Trophoblast cell (in vitro differentiated cells and primary cell): ENCODE measurements around the gene CDR2L.

ENCODE experiments used
- DNase-seq, 2 donors: peaks; one replicate each; pipeline ENCODE4 v3.0.0-alpha.2; 2016
- H2AFZ ChIP-seq: 2 replicates; pipeline ENCODE4 v1.6.1; 2013; ENCODE audit warnings: low read length, moderate library complexity, mild to moderate bottlenecking; ENCODE audit not compliant: insufficient read depth, poor library complexity
- H2AK5ac ChIP-seq: 2 replicates; pipeline ENCODE4 v1.6.1; 2013; ENCODE audit warnings: mild to moderate bottlenecking, low read length
- H2BK120ac ChIP-seq: 2 replicates; pipeline ENCODE4 v1.6.1; 2013; ENCODE audit warnings: low read length, mild to moderate bottlenecking, moderate library complexity; ENCODE audit not compliant: insufficient read depth, poor library complexity
- H2BK12ac ChIP-seq: 2 replicates; pipeline ENCODE4 v1.6.1; 2013; ENCODE audit warnings: mild to moderate bottlenecking, low read length, moderate library complexity
- H2BK5ac ChIP-seq: 2 replicates; pipeline ENCODE4 v1.6.1; 2013; ENCODE audit warnings: low read length, low read depth, moderate library complexity, mild to moderate bottlenecking; ENCODE audit not compliant: poor library complexity
- H3K14ac ChIP-seq: 2 replicates; pipeline ENCODE4 v1.6.1; 2013; ENCODE audit warnings: mild to moderate bottlenecking, low read length
- H3K18ac ChIP-seq: 2 replicates; pipeline ENCODE4 v1.6.1; 2013; ENCODE audit warnings: mild to moderate bottlenecking, low read length
- H3K23ac ChIP-seq: 2 replicates; pipeline ENCODE4 v1.6.1; 2013; ENCODE audit warnings: low read length
- H3K27ac ChIP-seq: 2 replicates; pipeline ENCODE4 v1.5.1; 2013; ENCODE audit warnings: low read depth, mild to moderate bottlenecking, inconsistent platforms, low read length, moderate library complexity
- H3K27me3 ChIP-seq: 2 replicates; pipeline ENCODE4 v1.6.1; 2013; ENCODE audit warnings: inconsistent platforms, mild to moderate bottlenecking, low read length, moderate library complexity; ENCODE audit not compliant: insufficient read depth
- H3K36me3 ChIP-seq, 2 experiments: 1 replicate in 1 of 2; 2 replicates in 1 of 2; pipeline ENCODE4 v1.6.1; 2013; ENCODE audit warnings: low read length in 2 of 2, mild to moderate bottlenecking in 2 of 2, moderate library complexity in 1 of 2; ENCODE audit not compliant: insufficient read depth in 2 of 2, control insufficient read depth in 1 of 2
- H3K4ac ChIP-seq: 2 replicates; pipeline ENCODE4 v1.6.1; 2013; ENCODE audit warnings: low read depth, mild to moderate bottlenecking, low read length, moderate library complexity
- H3K4me1 ChIP-seq, 2 experiments: 1 replicate in 1 of 2; 2 replicates in 1 of 2; pipeline ENCODE4 v1.6.1; 2013; ENCODE audit warnings: low read length in 2 of 2, mild to moderate bottlenecking in 2 of 2, moderate library complexity in 1 of 2; ENCODE audit not compliant: insufficient read depth in 2 of 2, control insufficient read depth in 1 of 2
- H3K4me2 ChIP-seq: 2 replicates; pipeline ENCODE4 v1.6.1; 2013; ENCODE audit warnings: inconsistent platforms, mild to moderate bottlenecking, low read length, moderate library complexity
- H3K4me3 ChIP-seq: 2 replicates; pipeline ENCODE4 v1.5.1; 2013; ENCODE audit warnings: mild to moderate bottlenecking, low read depth, low read length, inconsistent platforms
- H3K79me1 ChIP-seq: one replicate; pipeline ENCODE4 v1.6.1; 2013; ENCODE audit warnings: low read length
- H3K79me2 ChIP-seq: 2 replicates; pipeline ENCODE4 v1.6.1; 2013; ENCODE audit warnings: low read length, mild to moderate bottlenecking; ENCODE audit not compliant: control insufficient read depth, insufficient read depth, poor library complexity
- H3K9ac ChIP-seq: 2 replicates; pipeline ENCODE4 v1.6.1; 2013; ENCODE audit warnings: mild to moderate bottlenecking, low read length
- H3K9me3 ChIP-seq: 2 replicates; pipeline ENCODE4 v1.6.1; 2013; ENCODE audit warnings: low read depth, mild to moderate bottlenecking, control low read depth, inconsistent platforms, low read length; ENCODE audit not compliant: insufficient read depth
- H4K12ac ChIP-seq: 2 replicates; pipeline ENCODE4 v1.6.1; 2013; ENCODE audit warnings: low read depth, mild to moderate bottlenecking, low read length, moderate library complexity
- H4K8ac ChIP-seq: 2 replicates; pipeline ENCODE4 v1.6.1; 2013; ENCODE audit warnings: low read depth, mild to moderate bottlenecking, low read length, moderate library complexity
- H4K91ac ChIP-seq: one replicate; pipeline ENCODE4 v1.6.1; 2013; ENCODE audit warnings: low read depth, mild to moderate bottlenecking, low read length, moderate library complexity
- WGBS: extraction: QIAGEN DNeasy Blood & Tissue Kit; methylation state at CpG from one replicate; pipeline ENCODE4 v1.1.7; 2013; ENCODE audit warnings: missing lambda C conversion rate; ENCODE audit not compliant: insufficient read length, insufficient coverage; ENCODE audit errors: extremely low coverage; 5-methylcytosine and 5-hydroxymethylcytosine counted together

The CDR2L gene

GRCh38 chr17:75048249-75048878 is 60.9 kb downstream of the CDR2L start:
- WGBS = no CpG with 5 or more reads among the region's 5 CpGs
- H3K9ac ChIP-seq = no peak overlapping the region
- no peak overlapping the region for H2BK120ac ChIP-seq

GRCh38 chr17:75049057-75049456 is 61.6 kb downstream of the CDR2L start:
- H3K14ac ChIP-seq = no peak overlapping the region
- H3K18ac ChIP-seq = no peak overlapping the region
- H3K9me3 ChIP-seq = peaks cover 3% of the 10 kb centered on the region
- H2AK5ac ChIP-seq = no peak overlapping the region
- no peak overlapping the region for H4K12ac ChIP-seq
- H3K79me1 ChIP-seq = peaks cover 8% of the 10 kb centered on the region
- H3K9ac ChIP-seq = no peak overlapping the region
- peaks cover 2 to 7% of the 10 kb centered on the region in 2 experiments for H3K4me1 ChIP-seq
- no peak overlapping the region for H2BK120ac ChIP-seq
- no peak overlapping the region for H2BK5ac ChIP-seq
- no peak overlapping the region for H3K27ac ChIP-seq
- H2AFZ ChIP-seq = no peak overlapping the region
- no peaks in the 10 kb centered on the region for H3K27me3 ChIP-seq
- H3K4me2 ChIP-seq = no peak overlapping the region
- no CpG with 5 or more reads among the region's 5 CpGs for WGBS
- no peak overlapping the region for H2BK12ac ChIP-seq
- H3K23ac ChIP-seq = no peak overlapping the region
- no peak overlapping the region for H3K4me3 ChIP-seq
- peaks cover 12% of the 10 kb centered on the region for H3K79me2 ChIP-seq
- DNase-seq = no peak
- H3K36me3 ChIP-seq = peaks cover 15 to 21% of the 10 kb centered on the region in 2 experiments
- H4K8ac ChIP-seq = no peak overlapping the region
- H4K91ac ChIP-seq = no peak overlapping the region
- H3K4ac ChIP-seq = no peak overlapping the region

More at GRCh38 chr17:75048249-75048878, 60.9 kb downstream of the CDR2L start:
- Histone ChIP-seq H3K79me1 (peaks cover 8% of the 10 kb centered on the region), H4K8ac (no peak overlapping the region), H3K4me3 (no peak overlapping the region), H3K79me2 (peaks cover 12% of the 10 kb centered on the region), H3K4me1 (peaks cover 2 to 7% of the 10 kb centered on the region in 2 experiments), H3K4ac (no peak overlapping the region), H3K4me2 (peak overlapping the region; percentile 75), H2BK5ac (no peak overlapping the region), H2AK5ac (no peak overlapping the region), H3K27me3 (no peaks in the 10 kb centered on the region), H3K14ac (no peak overlapping the region), H3K23ac (peak overlapping the region; percentile 11), H2AFZ (no peak overlapping the region), H3K18ac (no peak overlapping the region), H4K91ac (no peak overlapping the region), H3K27ac (no peak overlapping the region), H3K9me3 (no peaks in the 10 kb centered on the region), H2BK12ac (no peak overlapping the region), H3K36me3 (peaks cover 12 to 15% of the 10 kb centered on the region in 2 experiments), H4K12ac (no peak overlapping the region)
- no peak for DNase-seq

- Histone ChIP-seq H2BK5ac (no peak overlapping the region), H3K9me3 (peaks cover 4% of the 10 kb centered on the region), H3K23ac (no peak overlapping the region), H2AK5ac (no peak overlapping the region), H2BK120ac (no peak overlapping the region), H4K91ac (no peak overlapping the region), H3K4me1 (peaks cover 2 to 7% of the 10 kb centered on the region in 2 experiments), H4K12ac (no peak overlapping the region), H3K79me2 (peaks cover 12% of the 10 kb centered on the region), H3K14ac (no peak overlapping the region), H3K9ac (no peak overlapping the region), H3K36me3 (peaks cover 18 to 25% of the 10 kb centered on the region in 2 experiments), H3K79me1 (peaks cover 8% of the 10 kb centered on the region), H3K4me3 (no peak overlapping the region), H3K27ac (no peak overlapping the region), H3K27me3 (no peaks in the 10 kb centered on the region), H4K8ac (no peak overlapping the region), H2AFZ (no peak overlapping the region), H3K4ac (no peak overlapping the region), H3K4me2 (no peak overlapping the region), H3K18ac (no peak overlapping the region), H2BK12ac (no peak overlapping the region)
- no peak for DNase-seq
Observed at GRCh38 chr17:75049706-75050105, 62.3 kb downstream of the CDR2L start.

GRCh38 chr17:75051941-75052340 is 64.5 kb downstream of the CDR2L start:
- H3K4ac ChIP-seq = no peak overlapping the region
- H3K14ac ChIP-seq = no peak overlapping the region
- H3K9ac ChIP-seq = no peak overlapping the region
- H2BK120ac ChIP-seq = no peak overlapping the region
- no peaks in the 10 kb centered on the region for H3K27me3 ChIP-seq
- H2AFZ ChIP-seq = no peak overlapping the region
- H3K23ac ChIP-seq = no peak overlapping the region
- no peak overlapping the region for H4K91ac ChIP-seq
- no CpG with 5 or more reads among the region's 2 CpGs for WGBS
- no peak overlapping the region for H2BK12ac ChIP-seq
- H3K36me3 ChIP-seq = peaks cover 27 to 29% of the 10 kb centered on the region in 2 experiments
- H3K4me2 ChIP-seq = no peak overlapping the region
- H3K4me3 ChIP-seq = no peak overlapping the region
- H4K12ac ChIP-seq = no peak overlapping the region
- no peak for DNase-seq
- no peak overlapping the region for H2AK5ac ChIP-seq
- no peak overlapping the region for H3K18ac ChIP-seq
- peaks cover 7% of the 10 kb centered on the region for H3K79me2 ChIP-seq
- H3K79me1 ChIP-seq = peaks cover 4% of the 10 kb centered on the region
- no peak overlapping the region for H4K8ac ChIP-seq
- H2BK5ac ChIP-seq = no peak overlapping the region
- peaks cover 0 to 5% of the 10 kb centered on the region in 2 experiments for H3K4me1 ChIP-seq
- H3K9me3 ChIP-seq = peaks cover 4% of the 10 kb centered on the region
- no peak overlapping the region for H3K27ac ChIP-seq
